Smooth muscle cell (in vitro differentiated cells): ENCODE data around the gene DBP. TPM values are rescaled to one million over a fixed set of nuclear protein-coding genes. Genes with fewer than 3 reads are reported as not detected.
"Not testable (repeated sequence)": the region's sequence is repeated elsewhere in the genome, so short reads cannot be mapped to it uniquely, and the experiment has no call there.

Source experiments
- DNase-seq: peaks from one replicate; lab custom pipeline; 2025; ENCODE audit not compliant: unreplicated experiment; lab: John Stamatoyannopoulos, UW
- H2AFZ ChIP-seq: fragments of 200-600 bp; sonication (generic); 2 replicates; pipeline ENCODE4 v1.6.0; 2016; ENCODE audit warnings: antibody characterized with exemption, low read depth, mild to moderate bottlenecking
- H3F3A ChIP-seq: fragments of 200-600 bp; sonication (generic); 2 replicates; pipeline ENCODE4 v1.6.0; 2017; ENCODE audit warnings: antibody characterized with exemption, low read depth
- H3K27ac ChIP-seq: fragments of 200-600 bp; sonication (generic); 2 replicates; pipeline ENCODE4 v1.5.1; 2016; ENCODE audit warnings: low read depth, mild to moderate bottlenecking
- H3K27me3 ChIP-seq: fragments of 200-600 bp; sonication (generic); 2 replicates; pipeline ENCODE4 v1.6.1; 2016; ENCODE audit warnings: low read depth, mild to moderate bottlenecking
- H3K36me3 ChIP-seq: fragments of 200-600 bp; sonication (generic); 2 replicates; pipeline ENCODE4 v1.5.1; 2016; ENCODE audit warnings: low read depth
- H3K4me1 ChIP-seq: fragments of 200-600 bp; sonication (generic); 2 replicates; pipeline ENCODE4 v1.5.1; 2016; ENCODE audit warnings: low read depth
- H3K4me2 ChIP-seq: fragments of 200-600 bp; sonication (generic); 2 replicates; pipeline ENCODE4 v1.6.0; 2016; ENCODE audit warnings: mild to moderate bottlenecking
- H3K4me3 ChIP-seq: fragments of 200-600 bp; sonication (generic); 2 replicates; pipeline ENCODE4 v1.5.1; 2016; ENCODE audit warnings: mild to moderate bottlenecking
- H3K79me2 ChIP-seq: fragments of 200-600 bp; sonication (generic); 2 replicates; pipeline ENCODE4 v1.6.0; 2016; ENCODE audit warnings: low read depth, mild to moderate bottlenecking
- H3K9ac ChIP-seq: fragments of 200-600 bp; sonication (generic); 2 replicates; pipeline ENCODE4 v1.6.0; 2016; ENCODE audit warnings: low read depth
- H3K9me3 ChIP-seq: fragments of 200-600 bp; sonication (generic); replicated peaks from 2 replicates; pipeline ENCODE4 v1.5.1; 2016; ENCODE audit warnings: low read depth
- H4K20me1 ChIP-seq: fragments of 200-600 bp; sonication (generic); 2 replicates; pipeline ENCODE4 v1.6.0; 2016; ENCODE audit warnings: low read depth
- CTCF ChIP-seq: fragments of 200-600 bp; sonication (generic); IDR thresholded peaks from 2 replicates; pipeline ENCODE4 v1.5.1; 2017; ENCODE audit warnings: borderline replicate concordance, mild to moderate bottlenecking, antibody characterized with exemption; ENCODE audit not compliant: insufficient read depth, poor library complexity, severe bottlenecking
- WGBS: methylation state at CpG from one replicate; pipeline ENCODE4 v1.1.7; 2016; ENCODE audit warnings: low lambda C conversion rate; 5-methylcytosine and 5-hydroxymethylcytosine counted together
- polyA plus RNA-seq: library from polyadenylated mRNA; unstranded; fragments of >200 nt; fragmentation: Nextera tagmentation; extraction: Ambion mirVana; gene quantifications from 2 replicates; pipeline ENCODE4 v1.2.1, GENCODE V29; 2016
- total RNA-seq: library from RNA; depleted of rRNA; stranded (reverse); fragments of >200 nt; gene quantifications from 2 replicates; pipeline ENCODE4 v1.2.3, GENCODE V29; 2014

DBP gene
- total RNA-seq: 3.5 and 4.5 TPM in 2 replicates
- polyA plus RNA-seq: 6.9 and 11.3 TPM in 2 replicates

GRCh38 chr19:48636859-48637448 lies at the start of gene DBP:
Gene DBP (minus strand): TSS chr19:48637379. CDS start chr19:48636994, 385 bp downstream.
- H3K9me3 ChIP-seq: no peaks in the 10 kb centered on the region
- peak within 1 kb of the TSS; percentile 60 for H3K4me3 ChIP-seq
- peak within 1 kb of the TSS; percentile 79 for H3K4me2 ChIP-seq
- DNase-seq: no peak
- H3K9ac ChIP-seq: peak within 1 kb of the TSS; percentile 73
- H3K36me3 ChIP-seq: no peaks in the 10 kb centered on the region
- H2AFZ ChIP-seq: peak within 1 kb of the TSS; percentile 76
- no peaks in the 10 kb centered on the region for H4K20me1 ChIP-seq
- H3K27me3 ChIP-seq: peaks cover 6% of the 10 kb centered on the region
- WGBS: 3% methylated on average over 38 of the region's 40 CpGs
- H3K27ac ChIP-seq: peak within 1 kb of the TSS; percentile 65
- peaks cover 12% of the 10 kb centered on the region for H3F3A ChIP-seq
- H3K79me2 ChIP-seq: no peaks in the 10 kb centered on the region
- no peak for TF ChIP-seq CTCF
- H3K4me1 ChIP-seq: peaks cover 4% of the 10 kb centered on the region

GRCh38 chr19:48686637-48687036 lies 49.5 kb upstream of the DBP start:
- not testable (repeated sequence) for H2AFZ ChIP-seq, H3K4me2 ChIP-seq, H3K4me3 ChIP-seq, H3F3A ChIP-seq, H3K36me3 ChIP-seq, H3K9ac ChIP-seq, H3K9me3 ChIP-seq, H4K20me1 ChIP-seq, H3K27ac ChIP-seq, DNase-seq, H3K27me3 ChIP-seq, H3K79me2 ChIP-seq, H3K4me1 ChIP-seq
- 96% methylated on average over 7 of the region's 7 CpGs for WGBS

GRCh38 chr19:48686088-48686487 lies 48.9 kb upstream of the DBP start:
- Histone ChIP-seq H3F3A (no peaks in the 10 kb centered on the region), H3K9ac (no peak overlapping the region), H3K27me3 (no peaks in the 10 kb centered on the region), H3K9me3 (no peaks in the 10 kb centered on the region), H3K4me2 (no peak overlapping the region), H3K27ac (no peak overlapping the region), H3K4me3 (no peak overlapping the region), H3K36me3 (no peaks in the 10 kb centered on the region), H2AFZ (no peak overlapping the region), H4K20me1 (no peaks in the 10 kb centered on the region), H3K79me2 (no peaks in the 10 kb centered on the region), H3K4me1 (no peaks in the 10 kb centered on the region)
- DNase-seq: no peak
- no peak for TF ChIP-seq CTCF
- 95% methylated on average over 3 of the region's 3 CpGs for WGBS

GRCh38 chr19:48685583-48685982 lies 48.4 kb upstream of the DBP start:
- no peak overlapping the region for H3K27ac ChIP-seq
- no peaks in the 10 kb centered on the region for H3K36me3 ChIP-seq
- TF ChIP-seq CTCF: no peak
- H2AFZ ChIP-seq: no peak overlapping the region
- H3K79me2 ChIP-seq: no peaks in the 10 kb centered on the region
- no peak overlapping the region for H3K9ac ChIP-seq
- no peak overlapping the region for H3K4me2 ChIP-seq
- WGBS: 75% methylated on average over 9 of the region's 9 CpGs
- H3K27me3 ChIP-seq: no peaks in the 10 kb centered on the region
- no peaks in the 10 kb centered on the region for H3K4me1 ChIP-seq
- no peak for DNase-seq
- H4K20me1 ChIP-seq: peaks cover 3% of the 10 kb centered on the region
- H3F3A ChIP-seq: no peaks in the 10 kb centered on the region
- no peaks in the 10 kb centered on the region for H3K9me3 ChIP-seq
- no peak overlapping the region for H3K4me3 ChIP-seq
